ENCODE results near the gene PLCD4. TPM values are rescaled to one million over a fixed set of nuclear protein-coding genes. Genes with fewer than 3 reads are reported as not detected.

Gene PLCD4
- total and polyA plus RNA-seq, 12 donors, result 0.72 to 23.2 (median 1.8) TPM

DNA sequence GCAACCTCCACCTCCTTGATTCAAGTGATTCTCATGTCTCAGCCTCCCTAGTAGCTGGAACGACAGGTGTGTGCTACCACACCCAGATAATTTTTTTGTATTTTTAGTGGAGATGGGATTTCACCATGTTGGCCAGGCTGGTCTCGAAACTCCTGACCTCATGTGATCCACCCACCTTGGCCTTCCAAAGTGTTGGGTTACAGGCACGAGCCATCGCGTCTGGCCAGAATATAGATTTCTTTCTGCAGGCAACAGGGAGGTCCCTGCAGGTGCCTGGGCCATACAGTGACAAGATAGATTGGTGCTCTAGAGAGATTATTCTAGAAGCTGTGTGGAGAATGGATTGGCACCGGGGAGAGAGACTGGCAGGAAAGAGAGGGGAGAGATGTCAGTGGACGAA, 13.3 kb downstream of the PLCD4 start:
- Histone ChIP-seq H3K4me3 (no peak overlapping the region), H3K36me3 (replicated peaks in 1 of 2) (no peaks in the 10 kb centered on the region), H3K4me1 (replicated peaks in 1 of 2) (no peaks in the 10 kb centered on the region), H3K27me3 (no peaks in the 10 kb centered on the region), H3K9me3 (replicated peaks in 1 of 3) (no peaks in the 10 kb centered on the region), H3K27ac (no peak overlapping the region)
- intact Hi-C loops (cut with DNase I), result no loop called here
- no peak for TF ChIP-seq CTCF (IDR thresholded peaks at IDR 0.05)
- no peak for TF ChIP-seq POLR2A (IDR thresholded peaks at IDR 0.05)
- WGBS, 4 donors, result 77 to 96% (median 80%) methylated on average over 3 to 7 of the region's 7 CpGs
- DNase-seq, result no peak

DNA sequence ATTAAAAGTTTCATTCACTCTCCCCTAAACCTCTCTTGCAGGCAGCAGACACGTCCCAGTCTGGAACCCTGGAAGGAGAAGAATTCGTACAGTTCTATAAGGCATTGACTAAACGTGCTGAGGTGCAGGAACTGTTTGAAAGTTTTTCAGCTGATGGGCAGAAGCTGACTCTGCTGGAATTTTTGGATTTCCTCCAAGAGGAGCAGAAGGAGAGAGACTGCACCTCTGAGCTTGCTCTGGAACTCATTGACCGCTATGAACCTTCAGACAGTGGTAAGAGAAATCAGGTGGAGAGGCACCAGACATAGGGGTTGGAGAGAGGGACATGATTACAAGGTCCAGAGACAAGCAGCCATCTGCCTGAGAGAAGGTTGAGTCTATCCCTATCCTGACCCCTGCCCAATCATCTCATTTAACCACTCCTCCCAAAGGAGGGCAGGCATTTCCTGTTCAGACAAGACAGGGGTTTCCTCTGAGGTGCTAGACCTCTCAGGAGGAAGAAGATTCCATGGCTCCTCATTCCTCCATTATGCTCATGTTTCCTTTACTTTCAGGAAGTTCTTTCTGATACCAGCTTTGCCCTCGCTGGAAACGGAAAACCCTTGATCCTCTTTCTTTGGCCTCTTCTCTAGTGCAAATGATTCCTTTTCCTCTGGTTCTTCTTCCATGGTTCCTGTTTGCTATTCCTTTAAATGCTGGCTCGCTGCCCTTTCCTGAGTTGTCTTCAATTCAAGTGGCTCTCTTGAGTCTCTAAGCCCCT, 15.1 kb downstream of the PLCD4 start:
- no peaks in the 10 kb centered on the region for H3K36me3 ChIP-seq (replicated peaks in 1 of 2)
- no peaks in the 10 kb centered on the region for H3K4me1 ChIP-seq (replicated peaks in 1 of 2)
- 59 to 65% (median 61%) methylated on average over 7 of the region's 7 CpGs for WGBS, 4 donors
- intact Hi-C loops (cut with DNase I), result no loop called here
- H3K4me3 ChIP-seq, result no peak overlapping the region
- no peaks in the 10 kb centered on the region for H3K27me3 ChIP-seq
- no peak overlapping the region for H3K27ac ChIP-seq
- no peaks in the 10 kb centered on the region for H3K9me3 ChIP-seq (replicated peaks in 1 of 3)
- no peak for DNase-seq
- TF ChIP-seq CTCF (IDR thresholded peaks at IDR 0.05) (no peak), POLR2A (IDR thresholded peaks at IDR 0.05) (no peak)

DNA sequence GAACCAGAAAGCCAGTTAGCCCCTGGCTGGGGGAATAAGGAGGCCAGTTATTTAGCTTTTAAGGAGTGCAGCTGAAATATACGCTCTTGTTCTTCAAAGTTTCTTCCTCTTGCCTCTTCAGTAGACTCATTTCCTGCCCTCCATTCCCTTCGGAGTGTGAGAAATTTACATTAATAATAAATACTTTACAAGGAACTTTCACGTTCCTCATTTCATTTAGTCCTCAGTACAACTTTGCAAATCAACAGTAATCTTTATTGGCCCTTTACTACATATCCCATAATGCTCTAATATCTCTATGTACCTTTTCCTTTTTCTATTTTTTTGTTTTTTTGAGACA, 15.6 kb downstream of the PLCD4 start:
- Histone ChIP-seq H3K36me3 (replicated peaks in 1 of 2) (no peaks in the 10 kb centered on the region), H3K4me1 (replicated peaks in 1 of 2) (no peaks in the 10 kb centered on the region), H3K27ac (no peak overlapping the region), H3K9me3 (replicated peaks in 1 of 3) (no peaks in the 10 kb centered on the region), H3K4me3 (no peak overlapping the region), H3K27me3 (no peaks in the 10 kb centered on the region)
- TF ChIP-seq CTCF (IDR thresholded peaks at IDR 0.05) (no peak), POLR2A (IDR thresholded peaks at IDR 0.05) (no peak)
- WGBS, 4 donors, result 58 to 76% (median 69%) methylated on average over 3 of the region's 3 CpGs
- intact Hi-C loops (cut with DNase I), result no loop called here
- DNase-seq, result no peak

DNA sequence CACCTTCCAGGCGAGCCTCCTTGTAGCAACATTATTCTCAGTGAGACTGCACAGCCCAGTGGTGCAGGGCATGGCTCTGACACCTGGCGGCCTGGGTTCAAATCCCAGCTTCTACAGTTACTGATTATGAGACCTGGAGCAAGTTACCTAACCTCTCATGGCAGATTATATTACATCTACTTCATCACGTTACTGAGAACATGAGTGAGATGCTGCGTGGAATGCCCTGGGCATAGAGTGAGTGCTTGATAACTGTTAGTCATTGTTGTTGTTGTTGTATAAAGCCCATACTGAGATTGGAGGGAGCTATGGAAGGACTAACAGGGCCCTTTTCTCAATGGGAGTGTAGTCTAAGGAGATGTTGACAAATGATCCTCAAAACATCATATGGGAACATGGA, 18.7 kb downstream of the PLCD4 start:
- no peak for DNase-seq
- TF ChIP-seq POLR2A (IDR thresholded peaks at IDR 0.05), result no peak
- intact Hi-C loops (cut with DNase I), result no loop called here
- Histone ChIP-seq H3K36me3 (replicated peaks in 1 of 2) (no peaks in the 10 kb centered on the region), H3K27me3 (no peaks in the 10 kb centered on the region), H3K9me3 (replicated peaks in 1 of 3) (no peaks in the 10 kb centered on the region), H3K27ac (no peak overlapping the region), H3K4me3 (no peak overlapping the region), H3K4me1 (replicated peaks in 1 of 2) (no peaks in the 10 kb centered on the region)
- 75 to 96% (median 90%) methylated on average over 4 of the region's 4 CpGs for WGBS, 4 donors

GRCh38 chr2:218627939-218628338, 20.2 kb downstream of the PLCD4 start:
- H3K36me3 ChIP-seq (replicated peaks in 1 of 2), result no peaks in the 10 kb centered on the region

More at GRCh38 chr2:218627939-218628338, 20.2 kb downstream of the PLCD4 start:
- Histone ChIP-seq H3K9me3 (replicated peaks in 1 of 3) (no peaks in the 10 kb centered on the region), H3K27me3 (no peaks in the 10 kb centered on the region), H3K4me1 (replicated peaks in 1 of 2) (no peaks in the 10 kb centered on the region), H3K4me3 (no peak overlapping the region), H3K27ac (no peak overlapping the region)
- WGBS, 4 donors, result 82 to 95% (median 92%) methylated on average over 3 to 4 of the region's 4 CpGs
- TF ChIP-seq CTCF (IDR thresholded peaks at IDR 0.05), result no peak
- TF ChIP-seq POLR2A (IDR thresholded peaks at IDR 0.05), result no peak
- intact Hi-C loops (cut with DNase I), result no loop called here
- no peak for DNase-seq
